ENCODE data around the gene ARHGAP6.
"Not testable (repeated sequence)": the region's sequence is repeated elsewhere in the genome, so short reads cannot be mapped to it uniquely, and the experiment has no call there.

Gene ARHGAP6

DNA sequence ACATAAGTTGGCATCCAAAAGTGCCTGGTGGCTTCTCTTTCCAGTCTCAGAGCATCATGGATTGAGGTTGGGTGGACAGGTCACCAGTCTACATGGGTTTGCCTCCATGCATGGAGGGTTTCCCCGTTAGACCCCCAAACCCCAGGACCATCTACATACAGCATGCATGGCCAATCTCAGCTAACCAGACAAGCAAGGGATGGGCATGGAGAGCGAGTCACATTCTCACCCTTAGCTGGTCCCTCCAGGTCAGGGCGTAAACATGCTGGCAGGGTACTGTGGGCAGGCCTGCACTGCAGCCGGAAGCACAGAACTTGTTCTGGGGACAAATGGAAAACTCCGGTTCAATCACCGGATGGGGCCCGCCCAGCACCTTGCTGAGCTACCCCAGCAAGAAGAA, 517.3 kb downstream of the ARHGAP6 start:
- DNase-seq (ENCODE audit: low spot score), result no peak

DNA sequence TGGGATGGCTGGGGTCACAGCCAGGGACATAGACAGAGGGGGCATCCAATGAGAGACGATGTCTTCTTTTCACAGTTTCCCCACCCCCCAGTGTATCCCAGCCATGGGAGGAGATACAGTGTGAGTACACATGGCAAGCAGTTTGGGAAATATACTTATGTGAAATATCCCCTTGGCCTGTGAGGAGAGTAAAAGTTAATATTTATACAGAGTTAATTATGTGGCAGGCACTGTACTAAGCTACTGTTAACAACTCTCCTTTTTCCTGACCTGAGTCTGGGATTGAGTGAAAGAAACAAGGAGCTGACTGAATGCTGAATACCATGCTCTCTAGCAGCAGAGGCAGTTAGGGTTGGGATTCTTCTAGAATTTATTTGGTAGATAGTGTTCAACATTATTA, 519.3 kb downstream of the ARHGAP6 start:
- DNase-seq (ENCODE audit: low spot score), result no peak

DNA sequence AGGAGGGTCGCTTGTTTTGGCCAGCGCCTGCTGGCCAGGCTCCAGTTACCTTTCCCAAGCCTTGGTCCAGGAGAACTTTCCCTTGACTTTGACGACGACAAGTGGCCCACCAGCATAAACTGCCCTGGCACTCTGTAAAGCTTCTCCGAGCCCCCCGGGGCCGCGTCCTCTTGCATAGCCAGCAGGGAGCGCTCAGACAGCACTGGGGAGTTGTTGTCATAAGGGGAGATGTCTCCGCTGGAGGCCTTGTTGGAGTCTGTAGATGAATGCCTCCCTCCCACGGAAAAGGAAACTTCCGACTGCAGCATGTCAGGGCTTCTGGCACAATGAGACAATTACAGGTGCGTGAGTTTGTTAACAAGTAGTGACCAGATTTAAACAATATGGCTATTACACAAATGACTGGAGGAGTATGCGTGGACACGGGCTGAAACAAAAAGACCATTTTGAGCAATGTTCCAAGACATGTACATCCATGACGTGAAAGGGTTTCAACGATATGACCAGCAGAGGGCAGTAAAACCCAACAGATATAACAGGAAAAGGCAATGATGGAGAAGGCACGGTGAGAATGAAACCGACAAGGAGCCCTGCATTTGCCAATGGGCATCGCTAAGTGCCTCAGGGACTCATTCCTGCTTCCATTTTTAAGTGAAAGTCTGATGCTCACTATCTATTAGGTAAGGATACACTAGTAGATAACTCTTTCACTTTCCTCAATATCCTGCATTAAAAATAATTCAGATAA, 521.6 kb downstream of the ARHGAP6 start:
- DNase-seq (ENCODE audit: low spot score), result peak; percentile 76

DNA sequence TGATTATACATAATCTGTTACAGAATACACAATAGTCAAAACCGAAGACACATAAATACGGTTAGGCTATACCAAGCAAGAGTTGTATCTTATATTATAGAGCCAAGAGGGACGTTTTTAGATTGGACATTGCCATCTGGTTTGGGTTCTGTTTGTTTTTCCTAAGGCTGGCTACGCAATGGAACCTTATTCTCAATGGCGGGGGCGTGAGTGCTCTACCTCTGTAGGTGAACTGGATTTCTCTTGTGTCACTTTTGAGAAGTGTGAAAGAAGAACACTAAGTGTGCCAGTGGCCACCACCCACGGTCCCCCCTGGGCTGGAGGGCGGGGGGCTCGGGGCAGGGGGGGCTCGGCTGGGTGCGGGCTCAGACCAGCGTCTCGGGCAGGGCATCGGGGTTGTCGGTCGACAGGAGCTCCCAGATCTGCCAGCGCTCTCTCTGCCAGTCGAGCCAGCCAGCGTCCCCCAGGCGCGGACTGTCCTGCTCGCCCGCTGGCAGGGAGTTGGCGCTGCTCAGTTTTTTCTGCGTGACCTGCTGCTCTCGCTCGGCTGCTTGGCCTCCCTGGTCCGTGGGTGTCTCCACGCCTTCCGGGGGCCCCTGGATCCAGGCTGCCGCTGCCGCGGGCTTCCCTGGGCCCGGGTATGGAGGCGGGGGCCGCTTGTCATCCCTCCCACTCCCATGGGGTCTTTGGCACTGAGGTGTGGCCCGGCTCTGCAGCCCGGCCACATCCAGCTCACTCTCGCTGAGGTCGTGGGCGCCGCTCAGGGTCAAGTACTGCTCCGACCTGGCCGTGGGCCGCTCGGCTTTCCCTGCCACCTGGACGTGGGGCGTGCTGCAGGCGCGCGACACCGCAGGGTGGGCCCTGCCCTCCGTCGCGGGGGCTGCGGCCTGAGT, 527.0 kb downstream of the ARHGAP6 start:
- DNase-seq (ENCODE audit: low spot score), result no peak

DNA sequence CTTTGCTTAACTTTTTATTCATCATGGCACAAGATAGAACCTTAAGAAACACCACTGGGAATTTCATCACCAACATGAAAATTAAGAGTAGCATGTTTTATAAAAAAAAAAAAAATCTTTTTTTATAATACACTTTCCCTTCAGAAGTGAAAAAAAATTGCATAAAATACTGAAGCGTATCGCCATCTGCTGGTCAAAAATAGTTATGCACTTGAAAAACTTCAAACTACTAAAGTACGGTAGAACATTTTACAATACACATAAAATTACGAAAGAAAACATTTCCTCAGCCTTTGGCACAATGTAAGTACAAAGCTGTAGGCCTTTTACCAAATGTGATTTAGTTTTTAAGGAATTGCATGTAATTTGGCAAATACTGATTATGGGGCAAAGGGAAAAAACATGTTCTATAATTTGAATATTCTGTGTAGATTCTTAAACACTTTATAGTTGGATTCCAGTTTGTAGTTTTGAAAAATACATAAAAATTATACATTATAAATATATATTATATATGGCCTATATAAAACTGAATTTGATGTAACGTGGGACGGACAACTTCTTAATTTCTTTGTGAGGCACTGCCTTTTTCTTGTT, 528.1 kb downstream of the ARHGAP6 start:
- DNase-seq (ENCODE audit: low spot score), result peak; percentile 61

- DNase-seq (ENCODE audit: low spot score), result no peak
These were observed 530.0 kb downstream of the ARHGAP6 start for GRCh38 chrX:11135564-11136185.

DNA sequence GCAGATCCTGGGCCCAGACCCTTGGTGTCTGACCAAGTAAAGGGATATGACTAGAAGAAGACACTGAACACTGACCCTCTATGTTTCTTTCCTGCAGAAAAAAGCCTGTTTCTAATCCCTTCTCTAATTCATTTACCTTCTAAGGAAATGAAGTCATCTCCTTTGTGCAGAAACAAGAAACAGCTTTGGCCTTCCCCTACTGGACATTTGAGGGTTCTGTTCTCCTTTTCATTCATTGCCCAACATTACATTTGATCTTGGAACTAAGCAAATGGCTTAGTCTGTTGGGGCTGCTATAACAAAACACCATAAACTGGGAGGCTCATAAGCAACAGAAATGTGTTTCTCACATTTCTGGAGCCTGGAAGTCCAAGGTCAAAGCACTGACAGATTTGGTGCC, 534.6 kb downstream of the ARHGAP6 start:
- DNase-seq (ENCODE audit: low spot score), result no peak

DNA sequence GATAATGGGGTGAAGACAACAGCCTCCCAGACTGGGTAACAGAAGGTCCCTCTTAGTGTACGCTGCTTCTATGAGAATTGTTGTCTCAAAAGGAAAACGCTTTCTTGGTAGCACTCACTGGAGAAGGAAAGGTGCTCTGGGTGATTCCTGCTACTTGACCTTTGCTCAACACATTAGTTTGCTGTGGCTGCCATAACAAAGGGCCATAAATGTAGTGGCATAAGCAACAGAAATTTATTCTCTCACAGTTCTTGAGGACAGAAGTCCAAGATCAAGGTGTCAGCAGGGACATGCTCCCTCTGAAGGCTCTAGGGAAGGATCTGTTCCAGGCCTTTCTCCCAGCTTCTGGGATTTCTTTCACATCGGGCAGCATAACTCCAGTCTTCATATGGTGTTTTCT, 535.6 kb downstream of the ARHGAP6 start:
- no peak for DNase-seq (ENCODE audit: low spot score)

- DNase-seq (ENCODE audit: low spot score), result no peak
These were observed 536.1 kb downstream of the ARHGAP6 start for GRCh38 chrX:11129534-11130105.

DNA sequence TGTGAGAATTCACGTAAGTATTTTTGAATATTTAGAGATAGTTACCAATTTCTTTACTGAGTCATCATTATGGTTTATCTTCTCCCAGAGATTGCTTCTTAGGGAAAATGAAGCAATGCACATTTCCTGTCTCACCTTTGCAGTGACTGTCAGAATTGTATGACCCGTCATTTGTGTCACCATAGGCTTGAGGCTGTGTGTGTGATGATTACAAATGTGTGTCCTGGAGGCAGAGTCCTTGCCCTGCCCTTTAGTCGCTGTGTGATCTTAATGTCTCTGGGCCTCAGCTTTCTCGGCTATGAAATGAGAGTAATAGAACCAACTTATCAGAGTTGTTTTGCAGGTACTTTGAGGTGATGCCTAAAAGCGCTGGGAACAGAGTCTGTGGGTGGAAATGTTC, 540.7 kb downstream of the ARHGAP6 start:
- DNase-seq (ENCODE audit: low spot score), result no peak

DNA sequence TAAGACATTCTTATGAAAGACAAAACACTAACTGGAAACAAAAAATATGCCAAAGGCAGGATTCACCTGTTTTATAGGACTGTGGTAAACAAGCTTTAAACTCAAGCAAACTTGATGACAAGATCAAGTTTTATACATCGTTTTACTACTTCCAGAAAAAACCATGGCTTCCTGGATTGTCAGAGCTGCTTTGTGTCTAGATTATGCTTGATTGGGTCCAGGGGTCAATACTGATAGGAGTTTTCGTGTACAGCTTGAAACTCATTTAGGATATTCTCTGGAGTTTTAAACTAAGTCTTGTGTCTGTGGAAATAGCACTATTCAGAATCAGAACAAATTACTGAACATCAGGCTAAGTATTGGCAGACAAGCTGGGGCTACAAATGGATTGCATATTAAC, 541.6 kb downstream of the ARHGAP6 start:
- no peak for DNase-seq (ENCODE audit: low spot score)

DNA sequence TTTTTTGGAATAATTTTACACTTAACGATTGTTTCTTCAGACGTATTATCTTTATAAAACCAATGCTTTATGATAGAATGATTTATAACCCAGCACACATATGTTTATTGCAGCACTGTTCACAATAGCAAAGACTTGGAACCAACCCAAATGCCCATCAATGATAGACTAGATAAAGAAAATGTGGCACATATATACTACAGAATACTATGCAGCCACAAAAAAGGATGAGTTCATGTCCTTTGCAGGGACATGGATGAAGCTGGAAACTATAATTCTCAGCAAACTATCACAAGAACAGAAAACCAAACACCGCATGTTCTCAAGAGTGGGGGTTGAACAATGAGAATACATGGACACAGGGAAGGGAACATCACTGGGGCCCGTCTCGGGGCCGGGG, 542.6 kb downstream of the ARHGAP6 start:
- DNase-seq (ENCODE audit: low spot score), result not testable (repeated sequence)

DNA sequence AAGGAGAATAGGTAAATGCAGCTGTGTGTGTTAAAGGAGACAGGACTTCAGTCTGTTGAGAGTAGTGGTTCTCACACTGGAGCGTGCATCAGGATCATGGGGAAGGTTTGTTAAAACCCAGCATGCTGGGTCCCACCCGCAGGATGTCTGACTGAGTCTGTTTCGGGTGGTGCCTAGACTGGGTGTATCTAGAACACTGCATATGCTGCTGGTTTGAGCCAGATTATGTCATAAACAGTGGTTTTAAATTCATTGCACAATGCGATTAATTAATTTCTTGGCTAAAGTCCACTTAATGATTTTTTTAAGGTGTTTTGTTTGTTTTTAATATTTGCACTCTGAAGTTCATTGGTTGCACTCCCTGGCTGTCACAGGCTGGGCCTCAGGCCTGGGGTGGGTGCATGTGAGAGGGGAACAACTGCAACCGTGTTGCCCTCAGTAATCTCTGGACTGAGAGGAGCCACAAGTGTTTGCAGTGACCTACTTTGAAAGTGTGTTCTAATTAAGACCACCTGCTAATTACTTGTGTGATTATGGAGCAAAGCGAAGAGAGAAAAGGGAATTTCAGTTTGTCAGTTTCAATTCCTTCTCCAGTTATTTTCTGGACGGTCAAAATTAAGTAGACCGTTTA, 546.3 kb downstream of the ARHGAP6 start:
- DNase-seq (ENCODE audit: low spot score), result peak; percentile 68

- DNase-seq (ENCODE audit: low spot score), result peak; percentile 59
These were observed 548.0 kb downstream of the ARHGAP6 start for GRCh38 chrX:11117745-11118144.

- peak; percentile 5 for DNase-seq (ENCODE audit: low spot score)
These were observed 552.0 kb downstream of the ARHGAP6 start for GRCh38 chrX:11113731-11114130.

DNA sequence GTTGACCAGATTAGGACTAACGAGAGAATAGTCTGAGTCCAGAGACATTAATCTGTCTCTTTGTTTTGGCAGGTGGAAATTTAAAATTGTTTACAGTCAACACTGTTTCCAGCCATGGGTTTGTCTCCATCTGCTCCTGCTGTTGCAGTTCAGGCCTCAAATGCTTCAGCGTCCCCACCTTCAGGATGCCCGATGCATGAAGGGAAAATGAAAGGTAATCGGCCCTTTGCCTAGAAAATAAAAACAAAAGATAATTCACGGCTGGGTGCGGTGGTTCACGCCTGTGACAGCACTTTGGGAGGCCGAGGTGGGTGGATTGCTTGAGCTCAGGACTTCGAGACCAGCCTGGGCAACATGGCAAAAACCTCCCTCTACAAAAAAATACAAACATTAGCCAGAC, 553.8 kb downstream of the ARHGAP6 start:
- DNase-seq (ENCODE audit: low spot score), result no peak

DNA sequence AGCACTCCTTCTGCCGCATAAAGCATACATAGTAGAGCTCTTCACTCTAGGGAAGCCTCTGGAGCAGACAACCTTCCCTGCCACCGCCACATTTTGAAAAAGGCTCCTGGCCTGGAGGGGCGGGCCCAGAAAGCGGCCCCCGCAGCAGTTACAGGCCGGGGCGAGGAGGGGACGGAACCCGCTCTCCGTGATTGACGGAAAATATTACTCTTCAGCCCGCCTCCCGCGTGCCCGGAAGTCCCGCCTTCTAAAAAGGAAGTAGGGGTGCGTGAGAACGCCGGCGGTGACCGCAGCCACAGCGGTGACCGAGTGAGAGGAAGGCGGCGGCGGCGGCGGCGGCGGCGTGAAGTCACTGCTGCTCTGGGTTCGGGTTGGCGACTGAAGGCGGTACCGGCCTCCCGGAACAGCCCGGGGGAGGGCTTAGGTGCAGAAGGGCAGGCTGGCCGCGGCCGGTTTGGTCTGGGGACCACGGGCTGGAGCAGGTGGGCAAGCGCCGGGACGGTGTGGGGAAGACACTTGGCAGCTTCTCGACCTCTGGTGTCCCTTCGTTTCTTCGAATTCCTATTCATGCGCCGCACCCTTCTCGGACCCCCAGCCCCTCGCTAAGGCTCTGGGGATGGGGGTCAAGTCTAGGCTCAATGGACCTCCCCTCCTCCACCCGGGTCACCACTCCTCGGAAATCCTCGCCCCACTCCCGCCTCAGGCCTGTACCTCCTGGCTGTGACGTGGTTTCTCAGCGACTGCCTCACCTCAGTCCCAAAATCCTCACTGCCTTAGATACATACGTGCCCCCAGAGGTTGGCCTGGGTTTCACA, 554.5 kb downstream of the ARHGAP6 start, which contains the start of gene HCCS:
Gene HCCS (plus strand): TSS at position 296 of the 815 bp plus-strand sequence. CDS start 729 bp downstream, outside the sequence.
- DNase-seq (ENCODE audit: low spot score), result peak; percentile 86

GRCh38 chrX:11109968-11110367, 555.8 kb downstream of the ARHGAP6 start:
- no peak for DNase-seq (ENCODE audit: low spot score)

DNA sequence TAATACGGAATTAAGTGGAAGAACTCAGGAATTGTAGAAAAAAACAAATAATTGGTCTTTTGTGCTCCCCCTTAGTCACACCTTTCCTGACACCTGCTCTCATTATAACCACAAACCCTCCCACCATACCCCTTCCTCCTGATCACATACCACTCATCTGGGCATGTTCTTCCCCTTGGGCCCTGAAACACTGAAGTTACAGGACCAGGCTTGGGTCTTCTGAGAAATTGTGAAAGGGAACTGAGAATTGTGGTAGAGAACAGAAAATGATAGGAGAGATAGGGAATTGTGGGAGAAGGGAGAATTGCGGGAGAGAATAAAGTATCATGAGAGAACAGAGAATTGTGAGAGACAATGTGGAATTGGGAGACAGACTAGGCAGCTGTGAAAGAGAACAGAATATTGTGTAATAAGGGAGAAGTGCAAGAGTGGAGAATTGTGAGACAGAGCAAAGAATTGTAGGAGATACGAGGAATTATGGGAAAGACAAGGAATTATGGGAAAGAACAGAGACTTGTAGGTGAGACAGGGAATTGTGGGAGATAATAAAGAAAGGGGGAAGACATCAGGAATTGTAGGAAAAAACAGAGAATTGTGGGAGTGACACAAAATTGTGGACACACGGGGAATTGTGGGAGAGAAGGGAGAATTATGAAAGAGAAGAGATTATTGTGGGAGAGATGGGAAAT, 557.3 kb downstream of the ARHGAP6 start:
- no peak for DNase-seq (ENCODE audit: low spot score)

- DNase-seq (ENCODE audit: low spot score), result peak; percentile 4
These were observed 560.6 kb downstream of the ARHGAP6 start for GRCh38 chrX:11105080-11105479.
